Endothelial cell of umbilical vein (primary cell): ENCODE data around the gene SPEF1. TPM values are rescaled to one million over a fixed set of nuclear protein-coding genes. Genes with fewer than 3 reads are reported as not detected.

Experiments
- BruUV-seq: library from RNA; stranded (reverse); fragments of 400-500 nt; replicated peaks from 2 replicates; lab custom pipeline; 2021; lab: Mats Ljungman, UMichigan
- CTCF ChIA-PET: fragments of 300-600, 350-600 bp; sonication (Branson Sonifier 250); formaldehyde crosslinking; loops from one replicate; lab custom pipeline; 2021; ENCODE audit warnings: antibody characterized with exemption, inconsistent platforms; lab: Charles Lee
- POLR2A ChIA-PET: fragments of 300-600, 350-600 bp; sonication (Branson Sonifier 250); formaldehyde crosslinking; loops from one replicate; lab custom pipeline; 2021; ENCODE audit warnings: antibody characterized with exemption, inconsistent platforms; lab: Charles Lee
- DNase-seq: peaks from one replicate; pipeline ENCODE4 v3.0.0-alpha.2; 2011; ENCODE audit warnings: low read depth, low spot score
- FAIRE-seq: peaks from 2 replicates; lab custom pipeline; 2011; peaks lifted over from hg19 to GRCh38; lab: Jason Lieb, UNC
- H2AFZ ChIP-seq: 2 replicates; pipeline ENCODE4 v1.6.0; 2012; ENCODE audit warnings: low read depth, low read length, control low read depth, inconsistent platforms
- H3K27ac ChIP-seq: 2 replicates; pipeline ENCODE4 v1.5.1; 2011; ENCODE audit warnings: low read depth, mild to moderate bottlenecking, control low read depth, low read length, moderate library complexity; ENCODE audit not compliant: insufficient read depth
- H3K27me3 ChIP-seq, 2 experiments: 2 replicates each; pipeline versions ENCODE4 v1.6.0 to v1.6.1; 2011; ENCODE audit warnings: low read length in 2 of 2, mixed read lengths in 1 of 2; ENCODE audit not compliant: control insufficient read depth in 2 of 2, insufficient read depth in 2 of 2
- H3K36me3 ChIP-seq, 2 experiments: 2 replicates in 1 of 2; 3 replicates in 1 of 2; pipeline ENCODE4 v1.5.1; 2011; ENCODE audit warnings: low read length in 2 of 2, mild to moderate bottlenecking in 1 of 2, moderate library complexity in 1 of 2; ENCODE audit not compliant: control insufficient read depth in 2 of 2, insufficient read depth in 2 of 2; ENCODE audit errors: extremely low read depth in 1 of 2
- H3K4me1 ChIP-seq: 3 replicates; pipeline ENCODE4 v1.5.1; 2011; ENCODE audit warnings: mild to moderate bottlenecking, low read length; ENCODE audit not compliant: control insufficient read depth, insufficient read depth; ENCODE audit errors: extremely low read depth
- H3K4me2 ChIP-seq: 2 replicates; pipeline ENCODE4 v1.6.1; 2011; ENCODE audit warnings: low read length, control low read depth, mixed read lengths; ENCODE audit not compliant: insufficient read depth
- H3K4me3 ChIP-seq, 3 experiments: fragments of 200-600 bp in 1 of 3; sonication (generic), shearing (Covaris generic) in 1 of 3; replicated peaks in 1 of 3; 2 replicates each; pipeline ENCODE4 v1.5.1; 2011 to 2016; ENCODE audit warnings: control low read depth in 3 of 3, low read length in 3 of 3, mild to moderate bottlenecking in 2 of 3, inconsistent platforms in 1 of 3, low read depth in 1 of 3, moderate library complexity in 1 of 3; ENCODE audit not compliant: insufficient read depth in 1 of 3
- H3K79me2 ChIP-seq: 2 replicates; pipeline ENCODE4 v1.6.0; 2012; ENCODE audit warnings: low read length, inconsistent platforms; ENCODE audit not compliant: control insufficient read depth, insufficient read depth
- H3K9ac ChIP-seq: replicated peaks from 2 replicates; pipeline ENCODE3; 2011; ENCODE audit warnings: low read length, control low read depth; ENCODE audit not compliant: insufficient read depth; ENCODE audit errors: extremely low read depth
- H3K9me1 ChIP-seq: replicated peaks from 3 replicates; pipeline ENCODE4 v1.6.0; 2011; ENCODE audit warnings: mild to moderate bottlenecking, low read length; ENCODE audit not compliant: control insufficient read depth, insufficient read depth; ENCODE audit errors: extremely low read depth
- H3K9me3 ChIP-seq: replicated peaks from 2 replicates; pipeline ENCODE4 v1.5.1; 2012; ENCODE audit warnings: low read length, inconsistent platforms; ENCODE audit not compliant: control insufficient read depth, insufficient read depth
- H4K20me1 ChIP-seq: replicated peaks from 2 replicates; pipeline ENCODE3; 2011; ENCODE audit warnings: mild to moderate bottlenecking, low read length; ENCODE audit not compliant: control insufficient read depth, insufficient read depth; ENCODE audit errors: extremely low read depth
- CTCF ChIP-seq, 2 donors: IDR thresholded peaks; 1 replicate in 1 of 2; 2 replicates in 1 of 2; pipeline ENCODE4 v1.5.1; 2011; ENCODE audit warnings: low read length in 2 of 2, mild to moderate bottlenecking in 2 of 2, moderate library complexity in 2 of 2, control low read depth in 1 of 2, inconsistent platforms in 1 of 2, low read depth in 1 of 2; ENCODE audit not compliant: insufficient read depth in 1 of 2; ENCODE audit errors: extremely low read depth in 1 of 2
- EZH2 ChIP-seq: IDR thresholded peaks from 2 replicates; pipeline ENCODE4 v1.6.1; 2012; ENCODE audit warnings: borderline replicate concordance, low read depth, mild to moderate bottlenecking, moderate library complexity, low read length, inconsistent platforms; ENCODE audit not compliant: severe bottlenecking
- FOS ChIP-seq: IDR thresholded peaks from 2 replicates; pipeline ENCODE4 v1.6.1; 2011; ENCODE audit warnings: mild to moderate bottlenecking, low read length, moderate library complexity, borderline replicate concordance; ENCODE audit not compliant: insufficient read depth
- GATA2 ChIP-seq: IDR thresholded peaks from 2 replicates; pipeline ENCODE4 v1.7.0; 2011; ENCODE audit warnings: low read depth, mild to moderate bottlenecking, moderate library complexity, mixed read lengths, low read length; ENCODE audit not compliant: insufficient read length, insufficient read depth
- JUN ChIP-seq: IDR thresholded peaks from 2 replicates; pipeline ENCODE4 v1.6.1; 2011; ENCODE audit warnings: borderline replicate concordance, low read depth; ENCODE audit not compliant: insufficient read length, insufficient read depth
- MAX ChIP-seq: IDR thresholded peaks from 2 replicates; pipeline ENCODE4 v1.6.1; 2011; ENCODE audit not compliant: insufficient read depth, insufficient read length
- MYC ChIP-seq: IDR thresholded peaks from one replicate; pipeline ENCODE4 v1.6.1; 2011; ENCODE audit warnings: mild to moderate bottlenecking, low read depth, low read length
- POLR2A ChIP-seq: IDR thresholded peaks from 2 replicates; pipeline ENCODE4 v1.6.1; 2012; ENCODE audit warnings: low read depth, mild to moderate bottlenecking, control low read depth, low read length
- POLR2AphosphoS5 ChIP-seq: IDR thresholded peaks from 2 replicates; pipeline ENCODE4 v1.6.1; 2012; ENCODE audit warnings: low read depth, mild to moderate bottlenecking, control low read depth, low read length, moderate library complexity; ENCODE audit not compliant: insufficient read depth
- dilution Hi-C: fragments of 300-500 bp; cut with MboI; formaldehyde crosslinking; loops from one replicate; pipeline ENCODE4 v1.15.0; 2019; ENCODE audit warnings: low sequenced_read_pairs; ENCODE audit not compliant: extremely low pct_ligation_motif_present
- intact Hi-C: fragments of 100-400 bp; cut with micrococcal nuclease; formaldehyde crosslinking; loops from one replicate; pipeline ENCODE4 v1.10.0; 2022
- polyA plus RNA-seq, 4 experiments: library from polyadenylated mRNA; depleted of rRNA in 3 of 4; stranded (reverse) in 3 of 4; unstranded in 1 of 4; fragments of >200 nt; gene quantifications; 2 replicates each; pipeline versions ENCODE4 v1.2.1 to v1.2.3, GENCODE V29; 2011 to 2012; ENCODE audit warnings: missing spikeins in 1 of 4
- total RNA-seq: library from RNA; stranded (reverse); gene quantifications from 2 replicates; pipeline ENCODE4 v1.2.3, GENCODE V29; 2021

The SPEF1 gene
- total and polyA plus RNA-seq, 2 donors (not counting 3 experiments of a cell fraction or from before 2014, with no cell fraction given) = 0.07 to 0.44 TPM

- Histone ChIP-seq H3K9me3 (no peaks in the 10 kb centered on the region), H3K36me3 (peaks cover 0 to 19% of the 10 kb centered on the region in 2 experiments), H3K4me3 (no peak overlapping the region), H3K9me1 (no peaks in the 10 kb centered on the region), H3K79me2 (peaks cover 25% of the 10 kb centered on the region), H3K27me3 (no peaks in the 10 kb centered on the region), H3K27ac (no peak overlapping the region), H3K4me2 (no peak overlapping the region), H2AFZ (no peak overlapping the region), H3K9ac (no peak overlapping the region), H3K4me1 (peaks cover 20% of the 10 kb centered on the region), H4K20me1 (no peaks in the 10 kb centered on the region)
- POLR2A ChIA-PET = no interaction called here
- CTCF ChIA-PET = no interaction called here
- TF ChIP-seq POLR2A = no peak
- TF ChIP-seq GATA2 = no peak
- no peak for TF ChIP-seq JUN
- no peak for TF ChIP-seq MAX
- no peak for TF ChIP-seq EZH2
- TF ChIP-seq MYC = no peak
- TF ChIP-seq CTCF (IDR thresholded peaks at IDR 0.05; ENCODE audit: extremely low read depth in 1 of 2, insufficient read depth in 1 of 2, low read depth in 1 of 2, low read length in 2 of 2) = no peak
- no peak for TF ChIP-seq POLR2AphosphoS5
- TF ChIP-seq FOS = no peak
- BruUV-seq = no TSS peak
- FAIRE-seq = no peak
- dilution Hi-C loops (no loop called here), intact Hi-C loops (no loop called here)
- no peak for DNase-seq
These were observed 17.1 kb upstream of the SPEF1 start for GRCh38 chr20:3798373-3798768.
